Stimulated activated CD4-positive, alpha-beta T cell treated with anti-CD3 and anti-CD28 coated beads, TNF-alpha, amount 100 ng/mL, for 4 hours (primary cell): ENCODE data around the gene LIF.

Experiments used
- DNase-seq, 3 experiments: peaks; one replicate each; pipeline ENCODE4 v3.0.0-alpha.2; 2020; ENCODE audit warnings: low read depth in 3 of 3

LIF gene

DNA sequence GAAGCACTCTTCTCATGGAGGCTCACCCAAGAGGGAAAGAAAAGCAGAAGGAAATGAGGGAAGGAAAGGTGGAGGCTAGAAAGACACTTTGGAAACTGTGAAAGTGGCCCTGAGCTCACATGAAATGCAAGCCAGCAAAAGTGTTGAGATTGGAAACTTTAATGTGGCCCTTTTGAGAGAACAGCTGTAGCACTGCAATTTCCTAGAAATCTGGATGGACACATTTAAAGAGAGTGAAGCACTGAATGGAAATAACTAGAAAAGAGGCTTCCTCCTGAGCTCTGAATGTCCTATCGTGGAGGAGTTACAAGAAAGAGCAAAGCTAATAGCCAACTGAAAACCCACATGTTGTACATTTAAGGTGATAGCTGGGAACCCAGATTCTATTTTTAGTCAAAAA, 56.0 kb downstream of the LIF start:
- no peak for DNase-seq
